ENCODE results near the gene LATS2.
"Not testable (repeated sequence)": the region's sequence is repeated elsewhere in the genome, so short reads cannot be mapped to it uniquely, and the experiment has no call there.

The LATS2 gene

GRCh38 chr13:20991741-20992520 is 69.5 kb downstream of the LATS2 start:
- DNase-seq (ENCODE audit: low spot score) = no peak

GRCh38 chr13:20990910-20991525 is 70.4 kb downstream of the LATS2 start:
- no peak for DNase-seq (ENCODE audit: low spot score)

GRCh38 chr13:20989656-20990321 is 71.6 kb downstream of the LATS2 start:
- DNase-seq (ENCODE audit: low spot score) = no peak

GRCh38 chr13:20988909-20989655 is 72.3 kb downstream of the LATS2 start:
- no peak for DNase-seq (ENCODE audit: low spot score)

- no peak for DNase-seq (ENCODE audit: low spot score)
Measured at GRCh38 chr13:20988033-20988908, 73.1 kb downstream of the LATS2 start.

GRCh38 chr13:20987599-20987998 is 73.8 kb downstream of the LATS2 start:
- DNase-seq (ENCODE audit: low spot score) = no peak

GRCh38 chr13:20984879-20985278 is 76.5 kb downstream of the LATS2 start:
- DNase-seq (ENCODE audit: low spot score) = no peak

- DNase-seq (ENCODE audit: low spot score) = no peak
Measured at GRCh38 chr13:20983386-20983785, 78.0 kb downstream of the LATS2 start.

GRCh38 chr13:20981370-20982095 is 79.9 kb downstream of the LATS2 start:
- no peak for DNase-seq (ENCODE audit: low spot score)

- no peak for DNase-seq (ENCODE audit: low spot score)
Measured at GRCh38 chr13:20980899-20981298, 80.5 kb downstream of the LATS2 start.

- DNase-seq (ENCODE audit: low spot score) = no peak
Measured at GRCh38 chr13:20980430-20980829, 81.0 kb downstream of the LATS2 start.

- no peak for DNase-seq (ENCODE audit: low spot score)
Measured at GRCh38 chr13:20977394-20977793, 84.0 kb downstream of the LATS2 start.

GRCh38 chr13:20974981-20975585 is 86.3 kb downstream of the LATS2 start:
- DNase-seq (ENCODE audit: low spot score) = no peak

- DNase-seq (ENCODE audit: low spot score) = no peak
Measured at GRCh38 chr13:20973886-20974425, 87.4 kb downstream of the LATS2 start.

GRCh38 chr13:20972731-20973130 is 88.7 kb downstream of the LATS2 start:
- no peak for DNase-seq (ENCODE audit: low spot score)

- DNase-seq (ENCODE audit: low spot score) = no peak
Measured at GRCh38 chr13:20969182-20969581, 92.2 kb downstream of the LATS2 start.

GRCh38 chr13:20968745-20969144 is 92.6 kb downstream of the LATS2 start:
- DNase-seq (ENCODE audit: low spot score) = no peak

GRCh38 chr13:20967340-20967739 is 94.0 kb downstream of the LATS2 start:
- DNase-seq (ENCODE audit: low spot score) = no peak

- DNase-seq (ENCODE audit: low spot score) = no peak
Measured at GRCh38 chr13:20964904-20965303, 96.5 kb downstream of the LATS2 start.

- not testable (repeated sequence) for DNase-seq (ENCODE audit: low spot score)
Measured at GRCh38 chr13:20961663-20962062, 99.7 kb downstream of the LATS2 start.
